GM18526 (cell line): ENCODE measurements around the gene EIF4E1B.

Experiments used
- POLR2A ChIP-seq: IDR thresholded peaks from 3 replicates; pipeline ENCODE4 v1.6.1; 2011; ENCODE audit not compliant: insufficient read length; ENCODE audit errors: extremely low read depth

The EIF4E1B gene

DNA sequence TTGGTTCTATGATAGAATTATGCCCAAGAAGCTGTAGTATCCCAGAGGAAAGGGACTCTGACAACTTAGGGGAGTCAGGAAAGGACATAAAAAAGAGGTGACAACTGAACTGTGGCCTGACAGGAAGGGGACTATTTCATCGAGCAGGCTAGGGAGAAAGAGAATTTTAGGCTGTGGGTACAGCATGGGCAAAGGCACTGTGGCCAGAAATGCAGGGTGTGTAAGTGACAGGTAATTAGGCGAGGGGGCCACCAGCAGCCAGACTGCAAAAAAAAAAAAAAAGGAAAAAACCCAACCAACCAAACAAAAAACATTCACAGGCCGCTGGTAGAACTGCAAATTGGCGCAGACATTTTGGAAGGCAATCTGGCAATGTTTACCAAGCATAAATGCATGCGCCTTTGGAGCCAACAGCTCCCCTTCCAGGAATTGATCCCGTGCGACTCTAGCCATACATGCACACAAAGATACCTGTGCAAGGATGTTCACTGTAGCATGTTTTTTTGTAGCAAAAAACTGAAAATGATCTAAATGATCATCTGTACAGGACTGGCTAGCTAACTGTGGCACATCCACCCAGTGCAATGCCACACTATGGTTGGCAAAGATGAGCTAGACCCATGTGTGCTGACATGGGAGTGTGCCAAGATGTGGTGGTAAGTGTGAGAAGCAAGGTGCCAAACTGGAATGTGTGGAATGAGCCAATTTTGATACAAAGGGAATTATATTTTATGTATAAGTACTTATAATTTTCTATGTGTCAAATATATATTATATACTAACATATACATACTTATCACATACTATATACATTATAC, 1.1 kb downstream of the EIF4E1B start:
- TF ChIP-seq POLR2A = no peak

DNA sequence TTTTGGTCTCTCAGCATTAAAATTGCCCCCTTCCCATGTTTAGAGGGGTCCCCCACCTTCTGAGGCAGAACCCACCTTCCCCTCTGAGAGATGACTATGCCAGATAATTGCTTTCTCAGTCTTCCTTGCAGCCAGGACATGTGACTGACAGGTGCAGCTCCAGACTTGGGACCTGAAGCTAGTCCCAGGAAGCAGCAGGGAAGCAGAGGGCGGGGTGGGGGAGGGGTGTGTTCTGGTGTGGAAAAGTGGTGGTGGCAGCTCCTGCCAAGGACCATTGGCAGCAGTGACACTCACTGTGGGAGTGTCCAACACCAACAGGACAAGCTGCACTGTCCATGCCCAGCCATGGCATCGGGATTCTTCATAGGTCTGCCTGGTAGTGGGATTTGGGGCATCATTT, 2.3 kb downstream of the EIF4E1B start:
- no peak for TF ChIP-seq POLR2A

DNA sequence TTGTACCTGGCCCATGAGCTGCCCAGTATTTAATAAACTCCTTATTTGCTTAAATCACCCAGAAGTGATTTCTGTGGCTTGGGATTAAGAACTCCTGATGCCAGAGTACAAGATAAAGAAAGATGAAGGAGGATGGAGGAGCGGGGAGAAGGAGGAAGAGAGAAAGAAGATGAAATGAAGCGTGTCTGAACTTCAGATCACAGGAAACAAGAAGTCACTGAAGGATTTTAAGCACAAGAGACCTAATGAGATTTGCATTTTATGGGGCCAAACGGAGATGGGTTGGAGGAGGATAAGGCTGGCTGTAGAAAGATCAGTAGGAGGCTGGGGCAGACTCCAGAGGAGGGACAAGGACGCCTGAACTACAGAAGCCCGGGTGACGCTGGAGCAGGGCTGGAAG, 3.1 kb downstream of the EIF4E1B start:
- no peak for TF ChIP-seq POLR2A

- TF ChIP-seq POLR2A = no peak
Observed at GRCh38 chr5:176636426-176636825, 6.0 kb downstream of the EIF4E1B start.

- TF ChIP-seq POLR2A = no peak
Observed at GRCh38 chr5:176637556-176637955, 7.1 kb downstream of the EIF4E1B start.

DNA sequence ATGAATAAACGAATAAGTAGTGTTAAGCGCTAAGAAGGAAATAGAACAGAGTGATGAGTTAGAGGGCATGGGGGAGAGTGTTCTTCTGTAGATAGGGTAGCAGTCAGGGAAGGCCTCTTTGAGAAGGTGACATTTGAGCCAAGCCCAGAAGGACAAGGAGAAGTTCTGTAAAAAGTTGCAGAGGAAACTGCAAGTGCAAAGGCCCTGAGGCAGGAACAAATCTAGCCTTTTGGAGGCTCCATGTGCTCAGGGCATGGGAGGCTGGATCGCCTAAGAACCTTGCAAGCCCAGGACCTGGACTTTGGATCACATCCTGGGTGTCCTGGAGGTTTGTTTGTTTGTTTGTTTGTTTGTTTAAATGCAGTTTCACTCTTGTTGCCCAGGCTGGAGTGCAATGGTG, 8.0 kb downstream of the EIF4E1B start:
- no peak for TF ChIP-seq POLR2A

GRCh38 chr5:176639208-176639607, 8.7 kb downstream of the EIF4E1B start:
- no peak for TF ChIP-seq POLR2A

GRCh38 chr5:176639981-176640380, 9.5 kb downstream of the EIF4E1B start:
- no peak for TF ChIP-seq POLR2A

GRCh38 chr5:176640616-176641015, 10.1 kb downstream of the EIF4E1B start:
- no peak for TF ChIP-seq POLR2A

DNA sequence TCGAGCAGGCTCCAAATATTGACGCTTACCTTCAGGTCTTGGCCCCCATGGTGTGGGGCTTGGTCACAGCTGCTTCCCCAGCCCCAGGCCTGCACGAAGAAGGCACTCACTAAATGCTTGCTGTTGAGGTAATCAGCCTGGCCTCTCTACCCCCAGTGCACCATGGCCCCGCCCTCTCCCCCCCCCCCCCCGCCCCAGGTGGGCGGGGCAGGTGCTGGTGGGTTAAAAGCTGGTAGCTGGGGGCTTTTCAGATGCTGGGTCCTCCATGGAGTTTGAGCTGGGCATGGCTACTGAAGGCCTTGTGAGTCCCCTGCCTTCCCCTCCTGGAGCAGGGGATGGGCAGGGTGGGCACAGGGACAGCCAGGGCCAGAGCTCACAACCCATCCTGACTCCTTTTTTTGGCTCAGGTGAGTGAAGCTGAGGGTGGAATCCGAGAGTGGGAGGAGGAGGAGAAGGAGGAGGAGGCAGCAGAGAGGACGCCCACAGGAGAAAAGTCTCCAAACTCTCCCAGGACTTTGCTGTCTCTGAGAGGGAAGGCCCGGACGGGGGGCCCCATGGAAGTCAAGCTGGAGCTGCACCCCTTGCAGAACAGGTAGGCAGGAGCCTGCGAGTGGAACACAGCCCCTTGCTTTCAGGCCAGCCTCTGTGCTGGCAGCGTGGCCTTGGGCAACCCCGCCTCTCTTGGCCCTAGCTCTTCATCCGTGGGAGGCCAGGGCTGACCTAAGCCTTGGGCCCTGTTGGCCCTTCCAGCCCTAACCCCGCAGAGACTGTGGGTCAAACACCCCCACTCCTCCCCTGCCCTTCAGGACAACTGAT, 12.4 kb downstream of the EIF4E1B start:
- TF ChIP-seq POLR2A = no peak

GRCh38 chr5:176643491-176644219, 13.2 kb downstream of the EIF4E1B start:
- TF ChIP-seq POLR2A = no peak

DNA sequence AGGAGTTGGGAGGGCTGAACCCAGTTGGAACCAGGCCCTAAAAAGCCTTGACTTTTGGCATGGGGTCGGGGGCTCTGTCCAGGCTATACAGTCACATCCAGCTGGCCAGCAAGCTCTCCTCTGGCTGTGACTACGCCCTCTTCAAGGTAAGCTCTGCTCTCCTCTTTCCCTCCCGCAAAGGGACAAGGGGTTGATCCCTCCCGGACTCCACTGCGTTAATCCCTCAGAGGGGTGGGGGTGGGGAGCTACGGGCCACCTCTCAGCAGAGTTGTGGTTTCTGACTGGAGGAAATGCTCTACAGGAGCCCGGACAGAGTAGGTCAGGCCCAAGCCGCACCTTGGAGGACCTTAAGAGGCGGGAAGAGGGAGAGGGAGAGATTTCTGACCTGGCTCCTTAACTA, 13.8 kb downstream of the EIF4E1B start:
- no peak for TF ChIP-seq POLR2A

DNA sequence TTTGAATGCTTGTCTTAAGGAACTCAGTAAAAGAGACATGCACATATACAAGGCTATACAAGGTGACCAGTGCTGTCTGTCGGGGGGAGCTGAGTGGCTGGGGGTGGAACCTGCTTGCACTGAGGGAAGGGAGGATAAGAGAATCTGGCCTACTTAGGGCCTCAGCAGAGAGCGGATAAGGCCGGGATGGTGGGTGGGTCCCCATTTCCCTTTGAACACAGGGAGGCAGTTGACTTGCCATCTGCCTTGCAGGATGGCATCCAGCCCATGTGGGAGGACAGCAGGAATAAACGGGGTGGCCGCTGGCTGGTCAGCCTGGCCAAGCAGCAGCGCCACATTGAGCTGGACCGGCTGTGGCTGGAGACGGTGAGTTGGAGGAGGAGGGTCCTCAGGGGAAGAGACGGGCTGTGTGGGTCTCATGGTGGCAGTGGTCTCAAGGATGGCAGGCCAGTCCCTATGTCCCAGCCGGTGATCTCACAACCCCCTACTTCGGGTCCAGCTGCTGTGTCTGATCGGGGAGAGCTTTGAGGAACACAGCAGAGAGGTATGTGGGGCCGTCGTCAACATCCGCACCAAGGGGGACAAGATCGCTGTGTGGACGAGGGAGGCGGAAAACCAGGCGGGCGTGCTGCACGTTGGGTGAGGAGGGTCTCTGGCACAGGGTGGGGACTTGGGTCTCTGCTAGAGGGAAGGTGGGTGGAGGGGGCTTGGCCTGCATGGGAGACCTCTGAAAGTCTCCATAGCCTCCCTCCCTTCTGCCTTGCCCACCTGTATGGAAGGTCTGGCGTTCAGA, 14.6 kb downstream of the EIF4E1B start:
- TF ChIP-seq POLR2A = no peak

DNA sequence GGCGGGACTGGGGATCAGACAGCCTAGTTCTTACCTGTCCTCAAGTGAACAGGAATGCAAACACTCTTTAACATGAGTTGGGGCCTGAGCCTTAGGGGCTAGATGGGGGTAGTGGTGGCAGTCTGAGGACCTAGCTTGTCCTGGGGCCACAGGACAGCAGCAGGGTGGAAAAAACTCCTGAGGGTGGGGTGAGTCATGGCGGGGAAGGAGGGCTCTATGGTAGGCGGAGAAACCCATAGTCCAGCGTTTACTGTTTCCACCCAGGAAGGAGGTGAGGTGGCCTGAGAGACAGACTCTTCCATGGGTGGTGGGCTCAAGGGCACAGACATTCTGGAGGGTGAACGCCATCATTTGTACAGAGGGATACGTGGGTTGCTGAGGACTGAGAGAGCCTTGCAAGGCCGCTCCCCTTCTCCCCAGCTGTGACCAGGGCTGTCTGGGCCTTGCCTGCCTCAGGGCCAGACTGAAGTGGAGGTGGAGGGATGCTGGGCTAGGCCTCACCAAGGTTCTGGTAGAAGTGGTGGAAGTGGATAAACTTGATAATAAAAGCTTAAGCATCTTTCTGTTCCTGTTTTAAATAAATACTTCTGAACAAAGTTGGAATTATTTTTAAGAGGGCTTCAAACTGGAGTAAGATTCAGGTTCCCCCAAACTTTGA, 15.7 kb downstream of the EIF4E1B start:
- TF ChIP-seq POLR2A = no peak

DNA sequence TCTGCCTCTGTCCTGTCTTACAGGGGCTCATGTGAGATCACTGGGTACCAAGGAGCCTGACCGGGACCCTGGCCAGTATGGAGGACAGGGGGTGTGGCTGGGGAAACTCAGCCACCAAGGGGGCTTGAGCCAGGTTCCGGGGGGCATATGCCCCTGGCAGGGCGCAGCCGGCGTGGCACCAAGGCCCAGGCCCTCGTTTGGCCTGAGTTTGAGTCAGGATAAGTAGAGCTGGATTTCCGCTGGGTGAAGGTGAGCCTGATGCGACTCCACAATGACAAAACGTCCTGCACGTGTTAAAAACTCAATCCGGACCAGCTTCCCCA, 16.2 kb downstream of the EIF4E1B start:
- no peak for TF ChIP-seq POLR2A
